IMR-90 (cell line): ENCODE data around the gene USH2A. TPM values are rescaled to one million over a fixed set of nuclear protein-coding genes. Genes with fewer than 3 reads are reported as not detected.

Experiments used
- ATAC-seq: fragments of 200-7000 bp; cut with Tn5 transposase; 2 replicates; pipeline ENCODE4 v1.9.1; 2020; ENCODE audit warnings: low read depth, mild to moderate bottlenecking, moderate library complexity
- BruUV-seq: library from RNA; stranded (reverse); fragments of 400-500 nt; replicated peaks from 2 replicates; lab custom pipeline; 2021; lab: Mats Ljungman, UMichigan
- CTCF ChIA-PET: fragments of 300-600 bp; formaldehyde crosslinking; extraction: SDS; loops from one replicate; lab custom pipeline; 2021; ENCODE audit warnings: antibody characterized with exemption; lab: Yijun Ruan, JAX
- POLR2A ChIA-PET: fragments of 300-600 bp; sonication (Branson Sonifier 250); formaldehyde crosslinking; loops from one replicate; lab custom pipeline; 2022; ENCODE audit warnings: antibody characterized with exemption; ENCODE audit not compliant: unreplicated experiment; lab: Charles Lee
- DNase-seq: peaks from one replicate; pipeline ENCODE4 v3.0.0; 2013
- H2AFZ ChIP-seq: replicated peaks from 2 replicates; pipeline ENCODE3; 2013; ENCODE audit warnings: low read length, mild to moderate bottlenecking; ENCODE audit not compliant: poor library complexity
- H2AK5ac ChIP-seq: 2 replicates; pipeline ENCODE4 v1.6.1; 2013; ENCODE audit warnings: low read depth, low read length, inconsistent platforms
- H2AK9ac ChIP-seq: replicated peaks from 2 replicates; pipeline ENCODE3; 2013; ENCODE audit warnings: mild to moderate bottlenecking, low read depth, low read length, moderate library complexity; ENCODE audit not compliant: poor library complexity
- H2BK120ac ChIP-seq: 2 replicates; pipeline ENCODE4 v1.6.1; 2013; ENCODE audit warnings: low read depth, low read length, inconsistent platforms
- H2BK15ac ChIP-seq: 3 replicates; pipeline ENCODE4 v1.6.1; 2013; ENCODE audit warnings: low read depth, low read length, inconsistent platforms
- H2BK20ac ChIP-seq: 2 replicates; pipeline ENCODE4 v1.6.1; 2013; ENCODE audit warnings: low read depth, mild to moderate bottlenecking, inconsistent platforms, low read length, moderate library complexity
- H2BK5ac ChIP-seq: 2 replicates; pipeline ENCODE4 v1.6.1; 2013; ENCODE audit warnings: mild to moderate bottlenecking, low read depth, low read length, inconsistent platforms; ENCODE audit not compliant: poor library complexity, severe bottlenecking
- H3K14ac ChIP-seq: replicated peaks from 2 replicates; pipeline ENCODE4 v1.6.1; 2013; ENCODE audit warnings: low read depth, low read length, inconsistent platforms
- H3K18ac ChIP-seq: 2 replicates; pipeline ENCODE4 v1.6.1; 2013; ENCODE audit warnings: low read depth, low read length, control low read depth
- H3K23ac ChIP-seq: 2 replicates; pipeline ENCODE4 v1.6.1; 2013; ENCODE audit warnings: low read depth, low read length, inconsistent platforms
- H3K27ac ChIP-seq: 2 replicates; pipeline ENCODE4 v1.5.1; 2013; ENCODE audit warnings: mild to moderate bottlenecking, control low read depth, low read length; ENCODE audit not compliant: insufficient read depth
- H3K27me3 ChIP-seq: 2 replicates; pipeline ENCODE4 v1.6.1; 2013; ENCODE audit warnings: low read length; ENCODE audit not compliant: control insufficient read depth, insufficient read depth
- H3K36me3 ChIP-seq: 2 replicates; pipeline ENCODE4 v1.6.1; 2013; ENCODE audit warnings: low read length, mixed read lengths; ENCODE audit not compliant: control insufficient read depth, insufficient read depth
- H3K4ac ChIP-seq: 2 replicates; pipeline ENCODE4 v1.6.1; 2013; ENCODE audit warnings: low read depth, low read length, inconsistent platforms
- H3K4me1 ChIP-seq: 2 replicates; pipeline ENCODE4 v1.6.1; 2013; ENCODE audit warnings: low read length, mixed read lengths; ENCODE audit not compliant: control insufficient read depth, insufficient read depth
- H3K4me2 ChIP-seq: 2 replicates; pipeline ENCODE4 v1.6.1; 2013; ENCODE audit warnings: low read depth, mild to moderate bottlenecking, control low read depth, low read length, moderate library complexity
- H3K4me3 ChIP-seq: 2 replicates; pipeline ENCODE4 v1.5.1; 2013; ENCODE audit warnings: low read depth, mild to moderate bottlenecking, control low read depth, low read length, moderate library complexity; ENCODE audit not compliant: insufficient read depth
- H3K56ac ChIP-seq: 2 replicates; pipeline ENCODE4 v1.6.1; 2013; ENCODE audit warnings: low read length, inconsistent platforms; ENCODE audit not compliant: insufficient read depth; ENCODE audit errors: extremely low read depth
- H3K79me1 ChIP-seq, 2 experiments: 2 replicates each; pipeline ENCODE4 v1.6.1; 2013; ENCODE audit warnings: low read length in 2 of 2, inconsistent platforms in 1 of 2, low read depth in 1 of 2
- H3K9ac ChIP-seq: 2 replicates; pipeline ENCODE4 v1.6.1; 2013; ENCODE audit warnings: low read depth, low read length, control low read depth
- H3K9me1 ChIP-seq: 2 replicates; pipeline ENCODE4 v1.6.1; 2013; ENCODE audit warnings: low read length, inconsistent platforms; ENCODE audit not compliant: insufficient read depth
- H3K9me3 ChIP-seq: 2 replicates; pipeline ENCODE4 v1.6.1; 2013; ENCODE audit warnings: low read length; ENCODE audit not compliant: control insufficient read depth, insufficient read depth
- H4K20me1 ChIP-seq: 2 replicates; pipeline ENCODE4 v1.6.1; 2013; ENCODE audit warnings: low read length, inconsistent platforms; ENCODE audit not compliant: insufficient read depth
- H4K5ac ChIP-seq: 2 replicates; pipeline ENCODE4 v1.6.1; 2013; ENCODE audit warnings: mild to moderate bottlenecking, low read depth, low read length, control low read depth
- H4K8ac ChIP-seq, 2 experiments: 2 replicates each; pipeline ENCODE4 v1.6.1; 2013; ENCODE audit warnings: low read depth in 2 of 2, low read length in 2 of 2, control low read depth in 1 of 2, inconsistent platforms in 1 of 2
- H4K91ac ChIP-seq: 2 replicates; pipeline ENCODE4 v1.6.1; 2013; ENCODE audit warnings: low read depth, low read length, inconsistent platforms; ENCODE audit not compliant: insufficient read depth
- FOS ChIP-seq: fragments of 150-350 bp; IDR thresholded peaks from 2 replicates; pipeline ENCODE4 v1.6.1; 2016; ENCODE audit warnings: low read depth, low read length
- MAFK ChIP-seq: IDR thresholded peaks from 2 replicates; pipeline ENCODE4 v1.6.1; 2012; ENCODE audit warnings: low read depth, low read length, improper control_type of control experiment
- POLR2A ChIP-seq: IDR thresholded peaks from 2 replicates; pipeline ENCODE4 v1.6.1; 2012; ENCODE audit warnings: mild to moderate bottlenecking, low read depth, low read length
- WGBS, 2 experiments: methylation state at CpG; one replicate each; pipeline versions ENCODE4 v1.1.5 to v1.1.7; 2013; ENCODE audit warnings: missing lambda C conversion rate in 2 of 2; ENCODE audit not compliant: insufficient read length in 1 of 2; ENCODE audit errors: extremely low coverage in 2 of 2; 5-methylcytosine and 5-hydroxymethylcytosine counted together
- dilution Hi-C: fragments of 300-500 bp; cut with HindIII; formaldehyde crosslinking; loops from one replicate; pipeline ENCODE4 v1.14.3; 2018; ENCODE audit warnings: low sequenced_read_pairs; ENCODE audit not compliant: unreplicated experiment
- in situ Hi-C: fragments of 300-500 bp; cut with MboI; formaldehyde crosslinking; loops from 3 replicates; pipeline ENCODE4 v1.14.3; 2019; ENCODE audit warnings: low sequenced_read_pairs, inconsistent platforms, mixed read lengths
- intact Hi-C: fragments of 100-400 bp; cut with micrococcal nuclease; formaldehyde crosslinking; loops from 2 replicates; pipeline ENCODE4 v1.10.0; 2022
- polyA plus RNA-seq, 3 experiments: library from polyadenylated mRNA; depleted of rRNA; stranded (reverse); fragments of >200 nt; gene quantifications; 2 replicates each; pipeline ENCODE4 v1.2.3, GENCODE V29; 2012; ENCODE audit warnings: low replicate concordance in 1 of 3
- total RNA-seq: library from RNA; depleted of rRNA; stranded (reverse); fragments of >200 nt; gene quantifications from 2 replicates; pipeline ENCODE4 v1.2.3, GENCODE V29; 2012

The USH2A gene
- total and polyA plus RNA-seq, 2 of the 4 experiments (the other 2 are of a cell fraction): under 0.01 to 0.02 TPM

DNA sequence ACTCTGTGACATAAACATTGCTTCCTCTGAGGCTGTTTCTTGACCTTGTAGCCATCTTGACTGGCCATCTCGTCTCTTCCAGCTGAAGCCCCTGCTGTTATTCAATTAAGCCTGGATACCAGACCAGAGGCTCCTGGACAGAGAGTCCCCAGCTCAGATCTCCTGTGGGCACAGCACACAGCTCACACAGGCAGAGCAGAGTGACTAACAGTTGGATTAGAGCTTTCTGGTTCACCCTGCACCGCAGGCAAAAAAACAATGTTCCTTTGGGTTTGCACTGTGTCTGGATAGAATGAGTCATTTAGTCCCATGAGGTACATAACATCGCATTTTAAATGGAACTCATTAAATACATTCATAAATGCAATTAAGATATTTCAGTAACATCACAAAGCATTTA, 33.4 kb upstream of the USH2A start:
- ChIA-PET POLR2A (interaction anchor here (0.6 to 0.7 kb wide), 2 partner anchors 234 to 499 kb away, joined by 3 read pairs; no protein-coding TSS in a partner anchor), CTCF (no interaction called here)
- peaks cover 13% of the 10 kb centered on the region for H3K4me1 ChIP-seq
- peak overlapping the region; percentile 94 for H2BK120ac ChIP-seq
- ATAC-seq: peak; percentile 83
- TF ChIP-seq MAFK: peak; percentile 32; the same call in 1 of the 2 replicates
- no peak for TF ChIP-seq POLR2A
- TF ChIP-seq FOS: peak; percentile 55
- H4K20me1 ChIP-seq: no peaks in the 10 kb centered on the region
- H3K9ac ChIP-seq: peak overlapping the region; percentile 32
- peak overlapping the region; percentile 47 for H2AFZ ChIP-seq
- peaks cover 3% of the 10 kb centered on the region; the same call in 1 of the 2 replicates for H3K9me1 ChIP-seq
- H4K8ac ChIP-seq: peak overlapping the region; percentile 33 to 73; a peak in 3 of 4 replicates
- H3K4me3 ChIP-seq: no peak overlapping the region
- no peaks in the 10 kb centered on the region for H3K79me1 ChIP-seq
- in situ Hi-C loops: no loop called here
- BruUV-seq: no TSS peak
- peak; percentile 87 for DNase-seq
- dilution Hi-C loops: no loop called here
- H3K4me2 ChIP-seq: peak overlapping the region; percentile 32; the same call in 1 of the 2 replicates
- no peaks in the 10 kb centered on the region for H3K27me3 ChIP-seq
- peak overlapping the region; percentile 75; the same call in 2 of the 3 replicates for H2BK15ac ChIP-seq
- H3K14ac ChIP-seq: peak overlapping the region; percentile 72
- H2AK5ac ChIP-seq: peak overlapping the region; percentile 3; the same call in 1 of the 2 replicates
- peak overlapping the region; percentile 98 for H3K18ac ChIP-seq
- peak overlapping the region; percentile 85 for H3K4ac ChIP-seq
- peak overlapping the region; percentile 82 for H3K27ac ChIP-seq
- H3K9me3 ChIP-seq: no peaks in the 10 kb centered on the region
- H2BK5ac ChIP-seq: peak overlapping the region; percentile 65
- H2BK20ac ChIP-seq: peak overlapping the region; percentile 87
- peak overlapping the region; percentile 69 for H3K56ac ChIP-seq
- H4K91ac ChIP-seq: peak overlapping the region; percentile 75
- intact Hi-C loops: no loop called here
- WGBS, 2 experiments: no CpG with 5 or more reads among the region's 3 CpGs
- H4K5ac ChIP-seq: peak overlapping the region; percentile 94
- 0 out of 2 replicates have a peak overlapping the region, but pooled peaks have one; percentile 15 for H3K23ac ChIP-seq
- H2AK9ac ChIP-seq: no peak overlapping the region
- H3K36me3 ChIP-seq: no peaks in the 10 kb centered on the region
